Left ventricle myocardium inferior (tissue), 1 donor: ENCODE results near the gene SLC27A4. TPM values are rescaled to one million over a fixed set of nuclear protein-coding genes. Genes with fewer than 3 reads are reported as not detected.

ENCODE experiments used
- DNase-seq: peaks from one replicate; pipeline ENCODE4 v3.0.0-alpha.2; 2020
- H3K27ac ChIP-seq: fragments of 200-600 bp; replicated peaks from 2 replicates; pipeline ENCODE4 v1.8.0; 2021
- H3K27me3 ChIP-seq: fragments of 200-600 bp; 2 replicates; pipeline ENCODE4 v1.8.0; 2021; ENCODE audit warnings: low read depth
- H3K36me3 ChIP-seq: fragments of 200-600 bp; 2 replicates; pipeline ENCODE4 v1.8.0; 2021
- H3K4me1 ChIP-seq: fragments of 200-600 bp; 2 replicates; pipeline ENCODE4 v1.8.0; 2021
- H3K4me3 ChIP-seq: fragments of 200-600 bp; 2 replicates; pipeline ENCODE4 v1.8.0; 2021; ENCODE audit warnings: mild to moderate bottlenecking, moderate library complexity
- H3K9me3 ChIP-seq: fragments of 200-600 bp; replicated peaks from 2 replicates; pipeline ENCODE4 v1.8.0; 2021
- CTCF ChIP-seq: fragments of 200-600 bp; IDR thresholded peaks from 2 replicates; pipeline ENCODE4 v1.8.0; 2021; ENCODE audit warnings: antibody characterized with exemption, mild to moderate bottlenecking, borderline replicate concordance
- intact Hi-C: fragments of 100-400 bp; cut with micrococcal nuclease; formaldehyde crosslinking; loops from one replicate; pipeline ENCODE4 v1.11.0; 2022
- total RNA-seq: library from RNA; stranded (reverse); fragmentation: NEBNext Ultra II Directional; extraction: Animal tissue kit (Norgen Biotek cat#: 25700); gene quantifications from one replicate; pipeline ENCODE4 v1.2.1, GENCODE V29; 2021
- donor health status: DM: no; HTN: yes; CAD: no; lungs with severe emphysema.

The SLC27A4 gene
- total RNA-seq, 1 donor from 2014 or later = 18.8 TPM

GRCh38 chr9:128384801-128385495 lies 44.6 kb downstream of the SLC27A4 start:
- no peak for DNase-seq
- Histone ChIP-seq H3K4me3 (no peak overlapping the region), H3K9me3 (no peaks in the 10 kb centered on the region), H3K36me3 (peaks cover 75% of the 10 kb centered on the region), H3K27me3 (no peaks in the 10 kb centered on the region), H3K4me1 (peaks cover 7% of the 10 kb centered on the region), H3K27ac (no peak overlapping the region)
- intact Hi-C loops = no loop called here
- no peak for TF ChIP-seq CTCF

GRCh38 chr9:128385496-128386460 lies 45.5 kb downstream of the SLC27A4 start:
- no peaks in the 10 kb centered on the region for H3K27me3 ChIP-seq
- no peak for DNase-seq
- intact Hi-C loops = no loop called here
- H3K4me3 ChIP-seq = no peak overlapping the region
- no peak overlapping the region for H3K27ac ChIP-seq
- no peaks in the 10 kb centered on the region for H3K9me3 ChIP-seq
- peaks cover 7% of the 10 kb centered on the region for H3K4me1 ChIP-seq
- peaks cover 77% of the 10 kb centered on the region for H3K36me3 ChIP-seq
- no peak for TF ChIP-seq CTCF

DNA sequence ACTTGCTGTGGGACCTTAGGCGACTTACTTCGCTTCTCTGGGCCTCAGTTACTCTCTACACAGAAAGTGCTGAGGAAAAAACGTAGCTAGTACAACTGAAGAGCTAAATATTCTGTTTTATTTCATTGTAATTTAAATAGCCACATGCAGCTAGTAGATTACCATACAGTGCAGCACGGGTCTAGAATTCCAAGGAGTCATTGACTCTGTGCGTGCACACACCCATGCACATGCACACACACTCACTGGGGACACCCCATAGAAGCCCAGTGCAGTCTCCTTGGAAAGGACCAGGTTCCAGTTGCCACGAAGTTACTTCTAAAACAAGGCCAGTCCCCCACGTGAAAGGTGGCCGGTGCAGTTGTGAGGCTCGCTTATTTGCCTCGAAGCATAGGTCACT lies 47.8 kb downstream of the SLC27A4 start:
- H3K4me1 ChIP-seq = no peaks in the 10 kb centered on the region
- peaks cover 6% of the 10 kb centered on the region for H3K27me3 ChIP-seq
- H3K4me3 ChIP-seq = no peak overlapping the region
- no peak overlapping the region for H3K27ac ChIP-seq
- no peak for TF ChIP-seq CTCF
- no peaks in the 10 kb centered on the region for H3K9me3 ChIP-seq
- intact Hi-C loops = no loop called here
- DNase-seq = no peak
- H3K36me3 ChIP-seq = peaks cover 84% of the 10 kb centered on the region

GRCh38 chr9:128389395-128390149 lies 49.2 kb downstream of the SLC27A4 start:
- intact Hi-C loops = no loop called here
- peaks cover 78% of the 10 kb centered on the region for H3K36me3 ChIP-seq
- H3K27ac ChIP-seq = no peak overlapping the region
- TF ChIP-seq CTCF = no peak
- peaks cover 14% of the 10 kb centered on the region for H3K27me3 ChIP-seq
- DNase-seq = no peak
- no peaks in the 10 kb centered on the region for H3K9me3 ChIP-seq
- H3K4me1 ChIP-seq = no peaks in the 10 kb centered on the region
- no peak overlapping the region for H3K4me3 ChIP-seq

- Histone ChIP-seq H3K4me1 (no peaks in the 10 kb centered on the region), H3K27me3 (peaks cover 14% of the 10 kb centered on the region), H3K36me3 (peaks cover 72% of the 10 kb centered on the region), H3K27ac (no peak overlapping the region), H3K4me3 (no peak overlapping the region), H3K9me3 (no peaks in the 10 kb centered on the region)
- no peak for TF ChIP-seq CTCF
- no peak for DNase-seq
- intact Hi-C loops = no loop called here
Observed at GRCh38 chr9:128390150-128390812, 50.0 kb downstream of the SLC27A4 start.
